ENCODE results near the gene MAL.

DNA sequence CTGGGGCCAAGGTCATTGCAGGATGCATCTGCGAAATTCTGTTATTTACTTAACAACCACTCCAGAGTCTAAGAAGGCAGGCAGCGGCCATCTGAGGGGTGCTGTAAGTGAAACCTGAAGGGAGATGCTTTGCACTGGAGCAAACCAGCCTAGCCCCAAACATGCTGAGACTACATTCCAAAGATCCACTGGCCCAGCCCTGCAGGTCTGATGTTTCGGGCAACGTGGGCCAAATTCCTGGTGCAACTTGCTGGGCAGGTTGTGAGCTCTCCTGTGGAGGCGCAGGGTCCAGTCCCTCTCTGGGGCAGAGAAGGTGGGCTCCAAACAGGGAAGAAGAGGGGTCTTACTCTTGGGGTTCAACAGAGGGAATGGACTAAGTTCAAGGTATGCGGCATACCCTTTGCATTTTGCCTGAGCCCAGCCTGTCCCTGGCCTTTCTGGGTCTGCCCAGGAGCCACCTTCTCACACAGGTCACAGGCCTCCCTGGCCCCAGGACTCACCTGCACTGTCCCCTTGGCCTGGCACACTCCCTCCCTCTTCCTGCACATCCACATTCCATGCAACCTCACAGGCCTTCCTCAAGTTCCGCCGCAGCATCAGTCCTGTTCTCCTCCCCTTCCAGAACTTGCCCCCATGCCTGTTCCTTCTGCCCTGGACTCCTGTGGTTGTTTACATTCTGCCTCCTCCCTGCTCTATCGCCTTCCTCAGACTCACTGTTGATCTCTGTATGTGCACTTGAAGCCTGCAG lies 5.1 kb upstream of the MAL start:
- TF ChIP-seq, protein P1, sequence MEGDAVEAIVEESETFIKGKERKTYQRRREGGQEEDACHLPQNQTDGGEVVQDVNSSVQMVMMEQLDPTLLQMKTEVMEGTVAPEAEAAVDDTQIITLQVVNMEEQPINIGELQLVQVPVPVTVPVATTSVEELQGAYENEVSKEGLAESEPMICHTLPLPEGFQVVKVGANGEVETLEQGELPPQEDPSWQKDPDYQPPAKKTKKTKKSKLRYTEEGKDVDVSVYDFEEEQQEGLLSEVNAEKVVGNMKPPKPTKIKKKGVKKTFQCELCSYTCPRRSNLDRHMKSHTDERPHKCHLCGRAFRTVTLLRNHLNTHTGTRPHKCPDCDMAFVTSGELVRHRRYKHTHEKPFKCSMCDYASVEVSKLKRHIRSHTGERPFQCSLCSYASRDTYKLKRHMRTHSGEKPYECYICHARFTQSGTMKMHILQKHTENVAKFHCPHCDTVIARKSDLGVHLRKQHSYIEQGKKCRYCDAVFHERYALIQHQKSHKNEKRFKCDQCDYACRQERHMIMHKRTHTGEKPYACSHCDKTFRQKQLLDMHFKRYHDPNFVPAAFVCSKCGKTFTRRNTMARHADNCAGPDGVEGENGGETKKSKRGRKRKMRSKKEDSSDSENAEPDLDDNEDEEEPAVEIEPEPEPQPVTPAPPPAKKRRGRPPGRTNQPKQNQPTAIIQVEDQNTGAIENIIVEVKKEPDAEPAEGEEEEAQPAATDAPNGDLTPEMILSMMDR (IDR thresholded peaks at IDR 0.05; ENCODE audit: insufficient read depth, low read depth, low read length) = no peak
- no peak for TF ChIP-seq EZH2 (IDR thresholded peaks at IDR 0.05; ENCODE audit: insufficient read depth, low read length)
